Osteoblast (primary cell): ENCODE results near the gene EPS8. TPM values are rescaled to one million over a fixed set of nuclear protein-coding genes. Genes with fewer than 3 reads are reported as not detected.
A peak's percentile ranks its signal among the peaks of the same experiment; 100 is the strongest.

Experiments
- DNase-seq: peaks from one replicate; pipeline ENCODE4 v3.0.0; 2011; ENCODE audit warnings: low spot score, mixed read lengths; ENCODE audit not compliant: insufficient read length; ENCODE audit errors: missing footprints
- H2AFZ ChIP-seq: 2 replicates; pipeline ENCODE4 v1.6.0; 2011; ENCODE audit warnings: mild to moderate bottlenecking, low read length
- H3K27ac ChIP-seq: 2 replicates; pipeline ENCODE4 v1.5.1; 2011; ENCODE audit warnings: mild to moderate bottlenecking, low read depth, low read length, moderate library complexity
- H3K27me3 ChIP-seq: 2 replicates; pipeline ENCODE4 v1.6.0; 2012; ENCODE audit warnings: mild to moderate bottlenecking, control low read depth, inconsistent platforms, low read length, moderate library complexity; ENCODE audit not compliant: insufficient read depth
- H3K36me3 ChIP-seq: 2 replicates; pipeline ENCODE4 v1.5.1; 2011; ENCODE audit warnings: mild to moderate bottlenecking, low read length, control low read depth, moderate library complexity; ENCODE audit not compliant: insufficient read depth
- H3K4me1 ChIP-seq: 2 replicates; pipeline ENCODE4 v1.5.1; 2011; ENCODE audit warnings: mild to moderate bottlenecking, low read length, control low read depth, moderate library complexity; ENCODE audit not compliant: insufficient read depth
- H3K4me2 ChIP-seq: 2 replicates; pipeline ENCODE4 v1.6.0; 2011; ENCODE audit warnings: mild to moderate bottlenecking, low read length; ENCODE audit not compliant: insufficient read depth
- H3K4me3 ChIP-seq: fragments of 200-600 bp; sonication (generic); 3 replicates; pipeline ENCODE4 v1.5.1; 2012; ENCODE audit warnings: mild to moderate bottlenecking, low read length, inconsistent platforms; ENCODE audit not compliant: insufficient read depth
- H3K79me2 ChIP-seq: 2 replicates; pipeline ENCODE4 v1.6.0; 2012; ENCODE audit warnings: mild to moderate bottlenecking, low read length, control low read depth, inconsistent platforms; ENCODE audit not compliant: insufficient read depth
- H3K9me3 ChIP-seq: 2 replicates; pipeline ENCODE4 v1.5.1; 2011; ENCODE audit warnings: low read depth, low read length, control low read depth
- H4K20me1 ChIP-seq: 2 replicates; pipeline ENCODE4 v1.6.0; 2012; ENCODE audit warnings: mild to moderate bottlenecking, low read length, control low read depth; ENCODE audit not compliant: insufficient read depth
- total RNA-seq: library from RNA; depleted of rRNA; stranded (reverse); fragments of >200 nt; gene quantifications from 2 replicates; pipeline ENCODE4 v1.2.3, GENCODE V29; 2012
- TF ChIP-seq, protein P1 (sequence below): IDR thresholded peaks from 2 replicates; pipeline ENCODE4 v1.5.1; 2011; ENCODE audit warnings: mild to moderate bottlenecking, low read depth, low read length, moderate library complexity; ENCODE audit errors: extremely low read depth

Gene EPS8
- total RNA-seq, 1 donor, result 160 TPM

DNA sequence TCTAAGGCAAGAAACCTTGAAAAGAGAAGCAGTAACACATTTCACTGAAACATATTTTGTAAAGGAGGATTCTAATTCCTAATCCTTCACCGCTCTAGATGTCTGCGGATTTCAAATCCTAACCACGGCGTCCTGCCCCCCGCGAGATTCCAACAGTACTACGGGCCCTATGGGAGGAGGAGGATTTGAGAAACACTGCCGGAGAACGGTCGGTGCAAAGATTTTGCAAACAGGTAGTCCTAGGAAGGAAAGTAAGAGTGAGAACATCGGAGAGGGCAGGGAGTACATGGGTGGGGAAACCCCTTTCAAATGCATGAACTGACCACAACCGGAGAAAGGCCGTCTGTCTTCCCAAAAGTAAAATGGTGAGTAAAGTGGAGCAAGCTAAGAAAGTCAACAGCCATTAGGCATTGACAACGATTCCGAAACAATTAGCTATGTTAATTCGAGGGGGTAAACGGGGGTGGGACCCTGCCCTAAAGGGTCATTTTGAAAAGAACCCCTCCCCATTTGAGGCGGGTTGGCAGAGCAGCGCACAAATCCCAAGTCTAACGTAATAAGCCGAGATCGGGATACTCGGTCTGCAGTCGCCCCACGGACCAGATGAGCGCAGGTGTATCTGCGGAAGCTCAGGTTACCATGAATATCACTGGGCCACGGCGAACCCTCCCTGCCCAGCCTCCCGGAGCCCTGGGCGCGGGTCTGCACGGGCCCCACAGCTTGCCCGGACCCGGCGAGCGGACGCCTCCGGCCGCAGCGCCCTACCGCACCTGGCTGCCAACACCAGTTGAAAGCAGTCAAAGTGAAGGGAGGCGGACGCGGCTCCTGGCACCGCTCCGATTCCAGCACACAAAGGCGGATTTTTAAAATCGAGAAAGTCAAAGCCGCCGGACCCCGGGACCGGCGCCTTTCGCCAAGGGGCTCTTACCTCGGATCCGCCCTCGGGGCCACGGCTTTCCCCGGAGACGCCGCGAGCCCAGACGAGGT, 662 bp downstream of the EPS8 start:
- peak overlapping the region; percentile 77 for H3K4me2 ChIP-seq
- peaks cover 65% of the 10 kb centered on the region for H3K79me2 ChIP-seq
- no peaks in the 10 kb centered on the region for H3K9me3 ChIP-seq
- peak overlapping the region; percentile 92 for H3K27ac ChIP-seq
- peak overlapping the region; percentile 84 for H3K4me3 ChIP-seq
- no peaks in the 10 kb centered on the region for H3K27me3 ChIP-seq
- peaks cover 7% of the 10 kb centered on the region for H3K36me3 ChIP-seq
- H2AFZ ChIP-seq, result peak overlapping the region; percentile 40
- peaks cover 33% of the 10 kb centered on the region for H3K4me1 ChIP-seq
- TF ChIP-seq, protein P1, sequence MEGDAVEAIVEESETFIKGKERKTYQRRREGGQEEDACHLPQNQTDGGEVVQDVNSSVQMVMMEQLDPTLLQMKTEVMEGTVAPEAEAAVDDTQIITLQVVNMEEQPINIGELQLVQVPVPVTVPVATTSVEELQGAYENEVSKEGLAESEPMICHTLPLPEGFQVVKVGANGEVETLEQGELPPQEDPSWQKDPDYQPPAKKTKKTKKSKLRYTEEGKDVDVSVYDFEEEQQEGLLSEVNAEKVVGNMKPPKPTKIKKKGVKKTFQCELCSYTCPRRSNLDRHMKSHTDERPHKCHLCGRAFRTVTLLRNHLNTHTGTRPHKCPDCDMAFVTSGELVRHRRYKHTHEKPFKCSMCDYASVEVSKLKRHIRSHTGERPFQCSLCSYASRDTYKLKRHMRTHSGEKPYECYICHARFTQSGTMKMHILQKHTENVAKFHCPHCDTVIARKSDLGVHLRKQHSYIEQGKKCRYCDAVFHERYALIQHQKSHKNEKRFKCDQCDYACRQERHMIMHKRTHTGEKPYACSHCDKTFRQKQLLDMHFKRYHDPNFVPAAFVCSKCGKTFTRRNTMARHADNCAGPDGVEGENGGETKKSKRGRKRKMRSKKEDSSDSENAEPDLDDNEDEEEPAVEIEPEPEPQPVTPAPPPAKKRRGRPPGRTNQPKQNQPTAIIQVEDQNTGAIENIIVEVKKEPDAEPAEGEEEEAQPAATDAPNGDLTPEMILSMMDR, result no peak
- peak; percentile 77 for DNase-seq
- peaks cover 20% of the 10 kb centered on the region for H4K20me1 ChIP-seq

DNA sequence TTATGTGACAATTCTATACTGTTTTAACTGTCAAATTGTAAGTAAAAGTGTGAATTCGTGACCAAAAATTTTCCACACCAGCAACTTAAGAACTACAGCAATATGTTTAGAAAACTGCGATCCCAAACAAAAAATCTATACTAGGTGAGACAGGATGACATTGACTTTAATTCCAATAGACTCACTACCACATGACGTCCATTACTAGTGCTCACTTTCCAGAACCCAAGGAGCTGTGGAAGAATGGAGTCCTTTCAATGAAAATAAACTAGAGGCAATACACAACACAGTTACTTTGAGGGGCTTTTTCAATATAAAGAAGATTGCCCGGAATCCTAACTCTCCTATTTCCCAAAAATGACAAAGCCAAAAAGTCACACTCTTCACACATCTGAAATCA, 1.4 kb downstream of the EPS8 start:
- H3K4me1 ChIP-seq, result peaks cover 41% of the 10 kb centered on the region
- peaks cover 72% of the 10 kb centered on the region for H3K79me2 ChIP-seq
- H3K9me3 ChIP-seq, result no peaks in the 10 kb centered on the region
- DNase-seq, result no peak
- H3K4me3 ChIP-seq, result peak overlapping the region; percentile 84
- H3K27me3 ChIP-seq, result no peaks in the 10 kb centered on the region
- peaks cover 20% of the 10 kb centered on the region for H4K20me1 ChIP-seq
- TF ChIP-seq, protein P1, result no peak
- peak overlapping the region; percentile 92 for H3K27ac ChIP-seq
- H3K4me2 ChIP-seq, result peak overlapping the region; percentile 77
- peak overlapping the region; percentile 11 for H2AFZ ChIP-seq
- peaks cover 7% of the 10 kb centered on the region for H3K36me3 ChIP-seq

DNA sequence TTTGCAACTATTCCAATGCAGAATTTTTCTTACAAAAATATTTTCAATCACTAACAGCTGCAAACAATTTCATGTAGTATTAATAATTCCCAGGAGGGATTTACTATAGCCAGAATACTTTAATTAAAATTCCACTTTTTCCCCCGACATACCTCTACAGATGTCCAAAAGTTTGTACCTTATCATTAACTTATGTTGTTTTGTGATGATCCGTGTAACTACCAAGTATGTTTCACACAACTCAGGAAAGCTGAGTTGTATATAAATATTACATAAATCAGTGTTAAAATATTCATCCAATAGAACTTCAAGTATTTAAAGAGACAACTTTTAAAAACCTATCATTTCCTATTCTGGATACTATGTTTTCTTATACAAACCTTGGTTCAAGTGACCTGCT, 2.4 kb downstream of the EPS8 start:
- Histone ChIP-seq H3K79me2 (peaks cover 82% of the 10 kb centered on the region), H3K4me1 (peaks cover 50% of the 10 kb centered on the region), H3K4me2 (peak overlapping the region; percentile 77), H3K9me3 (no peaks in the 10 kb centered on the region), H3K4me3 (peak overlapping the region; percentile 84), H4K20me1 (peaks cover 20% of the 10 kb centered on the region), H3K27ac (peak overlapping the region; percentile 92), H3K27me3 (no peaks in the 10 kb centered on the region), H3K36me3 (peaks cover 16% of the 10 kb centered on the region), H2AFZ (no peak overlapping the region)
- TF ChIP-seq, protein P1, result no peak
- peak; percentile 58 for DNase-seq

DNA sequence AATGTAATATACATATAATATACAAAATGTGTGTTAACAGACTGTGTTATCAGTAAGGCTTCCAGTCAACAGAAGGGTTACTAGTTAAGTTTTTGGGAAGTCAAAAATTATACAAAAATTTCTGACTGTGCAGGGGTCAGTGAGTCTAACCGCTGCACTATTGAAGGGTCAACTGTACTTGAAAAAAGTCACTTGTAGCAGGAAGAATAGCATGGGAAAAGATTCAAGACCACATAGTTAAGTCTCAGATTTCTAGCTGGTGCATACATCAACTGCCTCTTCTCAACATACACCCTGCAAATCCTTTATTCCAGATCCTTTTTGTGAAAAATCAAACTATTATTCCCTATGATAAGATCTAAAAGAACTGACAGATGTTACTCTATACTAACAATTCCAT, 5.9 kb downstream of the EPS8 start:
- H3K9me3 ChIP-seq, result no peaks in the 10 kb centered on the region
- H3K79me2 ChIP-seq, result peaks cover 99% of the 10 kb centered on the region
- peak overlapping the region; percentile 70 for H3K4me2 ChIP-seq
- peaks cover 79% of the 10 kb centered on the region for H3K4me1 ChIP-seq
- no peak overlapping the region for H3K4me3 ChIP-seq
- peak overlapping the region; percentile 74 for H3K27ac ChIP-seq
- no peaks in the 10 kb centered on the region for H3K27me3 ChIP-seq
- TF ChIP-seq, protein P1, result no peak
- H2AFZ ChIP-seq, result no peak overlapping the region
- peaks cover 20% of the 10 kb centered on the region for H4K20me1 ChIP-seq
- peaks cover 20% of the 10 kb centered on the region for H3K36me3 ChIP-seq
- no peak for DNase-seq
